ENCODE results near the gene FASN. TPM values are rescaled to one million over a fixed set of nuclear protein-coding genes. Genes with fewer than 3 reads are reported as not detected.

Gene FASN
- total and polyA plus RNA-seq, 2 of the 13 experiments (the other 11 are each of a cell fraction or from before 2014, with no cell fraction given), result 51.7 to 101 TPM

DNA sequence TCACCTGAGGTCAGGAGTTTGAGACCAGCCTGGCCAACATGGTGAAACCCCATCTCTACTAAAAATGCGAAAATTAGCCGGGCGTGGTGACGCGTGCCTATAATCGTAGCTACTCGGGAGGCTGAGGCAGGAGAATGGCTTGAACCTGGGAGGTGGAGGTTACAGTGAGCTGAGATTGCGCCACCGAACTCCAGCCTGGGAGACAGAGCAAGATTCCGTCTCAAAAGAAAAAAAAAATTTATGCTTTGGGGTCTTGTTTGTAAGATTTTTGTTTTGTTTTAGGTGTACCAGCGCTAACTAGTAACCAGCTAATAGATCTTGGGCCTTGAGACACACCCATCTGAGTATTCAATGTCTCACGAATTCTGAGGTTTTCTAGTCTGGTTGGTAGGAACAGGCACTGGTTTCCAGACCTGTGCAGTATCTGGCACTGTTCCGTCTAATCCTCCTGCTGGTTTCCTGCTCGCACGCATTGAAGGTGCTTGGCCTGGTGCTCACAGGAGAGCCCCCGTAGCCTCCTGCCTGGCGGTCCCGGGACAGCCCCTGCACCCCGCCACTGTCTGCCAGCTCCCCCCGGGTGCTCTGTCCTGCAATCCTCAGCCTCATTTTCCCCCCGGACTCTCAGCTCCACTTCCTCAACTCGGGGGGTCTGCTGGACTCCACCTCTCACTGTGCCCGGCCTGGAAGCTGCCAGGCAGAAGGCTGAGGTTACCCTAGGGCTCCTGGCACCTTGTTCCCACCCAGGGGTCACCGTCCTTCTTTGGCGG is 21.8 kb downstream of the FASN start (continued):
- no peak for TF ChIP-seq ZNF414 (CRISPR knock-in tag; IDR thresholded peaks at IDR 0.05)
- no peak for TF ChIP-seq GZF1 (CRISPR knock-in tag; IDR thresholded peaks at IDR 0.05)
- TF ChIP-seq MATR3 (CRISPR knock-in tag; IDR thresholded peaks at IDR 0.05), result no peak
- peak; percentile 85; the same call in 1 of the 2 replicates for TF ChIP-seq AKAP8 (CRISPR knock-in tag; IDR thresholded peaks at IDR 0.05)
- no peak for TF ChIP-seq ETV6 (CRISPR knock-in tag; conservative IDR thresholded peaks at IDR 0.05)
- no peak for TF ChIP-seq TRIM24 (CRISPR knock-in tag; IDR thresholded peaks at IDR 0.05)
- 0 out of 2 replicates have a peak, but pooled peaks have one; percentile 34 for TF ChIP-seq ZNF503 (CRISPR knock-in tag; IDR thresholded peaks at IDR 0.05)
- no peak for TF ChIP-seq HNRNPH1 (optimal IDR thresholded peaks at IDR 0.05; ENCODE audit: low read depth, low read length)
- no peak for TF ChIP-seq IRF9 (CRISPR knock-in tag; IDR thresholded peaks at IDR 0.05; ENCODE audit: borderline replicate concordance)
- no peak for TF ChIP-seq ZNF30 (CRISPR knock-in tag; IDR thresholded peaks at IDR 0.05)
- TF ChIP-seq ZNF709 (CRISPR knock-in tag; IDR thresholded peaks at IDR 0.05), result no peak
- no peak; the same call in 1 of the 2 replicates for TF ChIP-seq FOSL2 (CRISPR knock-in tag; IDR thresholded peaks at IDR 0.05)
- no peak for TF ChIP-seq STAG1 (CRISPR knock-in tag; IDR thresholded peaks at IDR 0.05)
- no peak for TF ChIP-seq RBAK (CRISPR knock-in tag; IDR thresholded peaks at IDR 0.05)
- no peak for TF ChIP-seq KLF16 (CRISPR knock-in tag; IDR thresholded peaks at IDR 0.05)
- TF ChIP-seq ZBTB33 (CRISPR knock-in tag; IDR thresholded peaks at IDR 0.05), result no peak
- TF ChIP-seq ADNP (CRISPR knock-in tag; IDR thresholded peaks at IDR 0.05), result no peak
- no peak for TF ChIP-seq NONO (IDR thresholded peaks at IDR 0.05)
- no peak; the same call in 1 of the 2 replicates for TF ChIP-seq NONO (CRISPR knock-in tag; conservative IDR thresholded peaks at IDR 0.05)
- TF ChIP-seq RELA (CRISPR knock-in tag; IDR thresholded peaks at IDR 0.05), result no peak
- TF ChIP-seq SPEN (CRISPR knock-in tag; IDR thresholded peaks at IDR 0.05; ENCODE audit: low read depth), result no peak
- no peak for TF ChIP-seq MEF2D (CRISPR knock-in tag; IDR thresholded peaks at IDR 0.05)
- no peak for TF ChIP-seq ZNF468 (CRISPR knock-in tag; IDR thresholded peaks at IDR 0.05)

Measured in HepG2 (cell line).